Measurements from ENCODE around the gene FAM13B.

Gene FAM13B

DNA sequence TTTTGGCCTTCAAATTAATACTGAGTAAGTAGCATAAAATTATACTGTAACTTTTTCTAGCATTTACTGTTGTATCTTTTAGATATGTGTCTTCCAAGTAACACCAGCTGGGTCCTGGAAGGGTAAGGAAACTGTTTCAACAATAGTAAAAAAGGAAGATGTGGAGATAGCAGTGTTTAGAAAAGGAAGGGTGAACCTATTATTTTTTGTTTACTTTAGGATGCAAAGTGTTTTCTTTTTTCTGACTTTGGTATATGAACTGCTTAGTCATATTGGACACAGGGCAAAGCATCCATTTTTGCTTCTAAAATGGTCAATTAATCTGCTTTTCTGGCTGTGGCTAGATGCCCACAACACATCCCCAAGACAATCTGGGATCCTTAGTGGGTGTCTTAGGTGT, 138.3 kb downstream of the FAM13B start:
- DNase-seq (ENCODE audit: low spot score) = no peak

DNA sequence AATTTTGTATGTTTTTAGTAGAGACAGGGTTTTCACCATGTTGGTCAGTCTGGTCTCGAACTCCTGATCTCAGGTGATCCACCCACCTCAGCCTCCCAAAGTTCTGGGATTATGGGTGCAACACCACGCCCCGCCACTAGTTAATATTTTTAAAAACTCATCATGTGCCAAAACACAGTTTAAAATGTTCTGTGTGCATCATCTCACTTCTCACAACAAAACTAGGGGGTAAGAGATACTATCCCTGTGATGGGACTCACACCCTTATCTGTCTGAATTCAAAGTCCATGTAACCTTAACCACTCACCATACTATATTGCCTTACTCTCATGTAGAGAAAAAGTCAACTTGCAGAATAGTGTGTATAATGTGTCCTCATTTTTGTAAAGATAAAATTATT, 141.0 kb downstream of the FAM13B start:
- DNase-seq (ENCODE audit: low spot score) = no peak

- DNase-seq (ENCODE audit: low spot score) = no peak
These were observed 142.0 kb downstream of the FAM13B start for GRCh38 chr5:137890845-137891244.

DNA sequence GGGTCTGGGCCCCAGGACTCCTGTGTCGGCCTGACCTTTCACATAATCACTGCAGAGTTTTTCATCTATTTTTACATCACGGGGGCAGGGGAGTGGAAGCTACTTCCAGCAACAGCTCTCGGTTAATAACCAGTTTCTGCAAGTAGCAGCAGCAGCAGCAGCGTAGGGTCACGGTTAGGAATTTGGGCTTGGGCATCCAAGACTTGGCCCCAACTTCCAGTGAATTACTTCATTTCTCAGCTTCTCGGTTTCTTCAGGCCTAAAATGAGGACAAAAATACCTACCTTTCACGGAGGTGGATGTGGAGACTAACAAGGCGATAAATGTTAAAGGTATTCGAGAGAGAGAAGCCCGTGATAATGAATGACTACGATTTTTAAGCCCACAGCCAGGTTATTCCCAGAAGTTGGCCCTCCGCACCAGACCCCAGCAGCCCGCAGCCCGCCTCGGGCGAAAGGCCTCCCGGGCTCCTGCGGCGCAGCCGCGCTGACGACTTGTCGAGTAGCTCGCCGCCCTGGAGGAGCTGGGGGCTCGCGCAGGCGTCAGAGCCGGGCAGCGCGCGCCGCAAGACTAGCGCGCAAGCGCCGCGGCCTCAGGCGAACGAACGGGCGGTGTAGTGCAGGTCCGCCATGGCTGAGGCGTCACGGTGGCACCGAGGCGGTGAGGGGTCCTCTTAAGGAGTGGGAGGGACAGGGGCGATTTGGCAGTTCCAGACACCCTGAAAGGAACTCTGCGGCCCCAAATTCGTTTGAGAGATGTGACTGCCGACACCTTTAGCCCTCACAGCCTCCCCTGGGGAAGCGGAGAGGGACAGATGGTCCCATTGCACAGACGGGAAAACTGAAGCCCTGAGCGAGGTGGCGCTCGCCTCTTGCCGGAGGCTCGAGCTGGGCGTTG, 143.8 kb downstream of the FAM13B start, which contains the start of gene PKD2L2:
Gene PKD2L2 (plus strand): TSS at position 595 of the 897 bp plus-strand sequence. CDS start 35 bp downstream, at position 630.
- DNase-seq (ENCODE audit: low spot score) = no peak

DNA sequence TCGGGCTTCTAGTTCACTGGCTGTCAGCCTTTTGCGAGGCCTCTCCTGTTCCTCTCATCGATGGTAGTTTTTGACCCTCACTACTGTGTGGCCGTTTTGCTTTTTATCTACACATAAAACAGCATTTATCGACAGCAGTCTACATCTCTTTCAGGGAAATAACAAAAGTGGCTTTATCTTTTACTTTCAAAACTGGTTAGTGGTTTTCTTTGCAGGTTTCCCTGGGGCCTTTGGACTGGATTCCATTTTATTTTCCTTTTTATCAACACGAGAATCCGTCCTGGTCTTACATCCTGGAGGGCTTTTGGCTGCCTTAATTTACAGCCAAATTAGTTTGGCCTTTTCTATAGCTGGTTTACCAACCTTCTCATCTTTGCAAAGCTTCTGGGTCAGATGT, 144.4 kb downstream of the FAM13B start:
- no peak for DNase-seq (ENCODE audit: low spot score)

Measured in HuH-7 (cell line).